Neural cell (in vitro differentiated cells): ENCODE data around the gene ZNF613.

Experiments
- EP300 ChIP-seq: fragments of 450-650 bp; conservative IDR thresholded peaks from 2 replicates; pipeline ENCODE4 v1.6.1; 2014; ENCODE audit warnings: antibody characterized with exemption, mild to moderate bottlenecking, moderate library complexity; ENCODE audit not compliant: poor library complexity, severe bottlenecking
- EZH2 ChIP-seq: fragments of 200-600, 300-800 bp; shearing (Covaris generic), sonication (generic); IDR thresholded peaks from 2 replicates; pipeline ENCODE4 v1.6.1; 2014; ENCODE audit warnings: antibody characterized with exemption, low read length, borderline replicate concordance, mild to moderate bottlenecking; ENCODE audit not compliant: insufficient read depth, poor library complexity, severe bottlenecking
- POLR2AphosphoS5 ChIP-seq: IDR thresholded peaks from 2 replicates; pipeline ENCODE4 v1.6.1; 2012
- RAD21 ChIP-seq: fragments of 450-650 bp; conservative IDR thresholded peaks from 2 replicates; pipeline ENCODE4 v1.6.1; 2014; ENCODE audit warnings: antibody characterized with exemption, mild to moderate bottlenecking, moderate library complexity
- SMC3 ChIP-seq: fragments of 450-650 bp; conservative IDR thresholded peaks from 2 replicates; pipeline ENCODE4 v1.6.1; 2014; ENCODE audit warnings: antibody characterized with exemption, mild to moderate bottlenecking, moderate library complexity; ENCODE audit not compliant: poor library complexity
- TF ChIP-seq, protein P1 (sequence below): fragments of 450-650 bp; IDR thresholded peaks from 2 replicates; pipeline ENCODE4 v1.5.1; 2014; ENCODE audit warnings: antibody characterized with exemption, mild to moderate bottlenecking, moderate library complexity; ENCODE audit not compliant: poor library complexity, severe bottlenecking
- TF ChIP-seq, protein P2 (sequence below): IDR thresholded peaks from 2 replicates; pipeline ENCODE4 v1.6.1; 2012; ENCODE audit warnings: borderline replicate concordance

DNA sequence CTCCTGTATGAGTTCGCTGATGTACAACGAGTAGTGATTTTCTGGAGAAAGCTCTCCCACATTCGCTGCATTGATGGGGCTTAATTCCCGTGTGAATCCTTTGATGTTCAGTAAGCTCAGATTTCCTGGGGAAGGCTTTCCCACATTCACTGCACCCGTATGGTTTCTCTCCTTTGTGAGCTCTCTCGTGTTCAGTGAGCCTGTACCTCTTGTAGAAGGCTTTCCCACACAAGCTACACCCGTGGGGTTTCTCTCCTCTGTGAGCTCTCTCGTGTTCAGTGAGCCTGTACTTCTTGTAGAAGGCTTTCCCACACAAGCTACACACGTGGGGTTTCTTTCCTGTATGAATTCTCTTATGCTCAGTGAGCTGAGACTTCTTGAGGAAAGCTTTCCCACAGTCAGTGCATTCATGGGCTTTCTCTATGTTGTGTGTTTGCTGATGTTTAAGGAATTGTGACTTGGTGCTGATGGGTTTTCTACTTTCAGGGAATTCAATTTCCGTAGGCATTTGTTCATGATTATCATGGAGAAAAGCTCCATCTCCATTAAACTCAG is 36.0 kb upstream of the ZNF613 start:
- TF ChIP-seq POLR2AphosphoS5: no peak
- TF ChIP-seq, protein P1, sequence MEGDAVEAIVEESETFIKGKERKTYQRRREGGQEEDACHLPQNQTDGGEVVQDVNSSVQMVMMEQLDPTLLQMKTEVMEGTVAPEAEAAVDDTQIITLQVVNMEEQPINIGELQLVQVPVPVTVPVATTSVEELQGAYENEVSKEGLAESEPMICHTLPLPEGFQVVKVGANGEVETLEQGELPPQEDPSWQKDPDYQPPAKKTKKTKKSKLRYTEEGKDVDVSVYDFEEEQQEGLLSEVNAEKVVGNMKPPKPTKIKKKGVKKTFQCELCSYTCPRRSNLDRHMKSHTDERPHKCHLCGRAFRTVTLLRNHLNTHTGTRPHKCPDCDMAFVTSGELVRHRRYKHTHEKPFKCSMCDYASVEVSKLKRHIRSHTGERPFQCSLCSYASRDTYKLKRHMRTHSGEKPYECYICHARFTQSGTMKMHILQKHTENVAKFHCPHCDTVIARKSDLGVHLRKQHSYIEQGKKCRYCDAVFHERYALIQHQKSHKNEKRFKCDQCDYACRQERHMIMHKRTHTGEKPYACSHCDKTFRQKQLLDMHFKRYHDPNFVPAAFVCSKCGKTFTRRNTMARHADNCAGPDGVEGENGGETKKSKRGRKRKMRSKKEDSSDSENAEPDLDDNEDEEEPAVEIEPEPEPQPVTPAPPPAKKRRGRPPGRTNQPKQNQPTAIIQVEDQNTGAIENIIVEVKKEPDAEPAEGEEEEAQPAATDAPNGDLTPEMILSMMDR: no peak
- TF ChIP-seq, protein P2, sequence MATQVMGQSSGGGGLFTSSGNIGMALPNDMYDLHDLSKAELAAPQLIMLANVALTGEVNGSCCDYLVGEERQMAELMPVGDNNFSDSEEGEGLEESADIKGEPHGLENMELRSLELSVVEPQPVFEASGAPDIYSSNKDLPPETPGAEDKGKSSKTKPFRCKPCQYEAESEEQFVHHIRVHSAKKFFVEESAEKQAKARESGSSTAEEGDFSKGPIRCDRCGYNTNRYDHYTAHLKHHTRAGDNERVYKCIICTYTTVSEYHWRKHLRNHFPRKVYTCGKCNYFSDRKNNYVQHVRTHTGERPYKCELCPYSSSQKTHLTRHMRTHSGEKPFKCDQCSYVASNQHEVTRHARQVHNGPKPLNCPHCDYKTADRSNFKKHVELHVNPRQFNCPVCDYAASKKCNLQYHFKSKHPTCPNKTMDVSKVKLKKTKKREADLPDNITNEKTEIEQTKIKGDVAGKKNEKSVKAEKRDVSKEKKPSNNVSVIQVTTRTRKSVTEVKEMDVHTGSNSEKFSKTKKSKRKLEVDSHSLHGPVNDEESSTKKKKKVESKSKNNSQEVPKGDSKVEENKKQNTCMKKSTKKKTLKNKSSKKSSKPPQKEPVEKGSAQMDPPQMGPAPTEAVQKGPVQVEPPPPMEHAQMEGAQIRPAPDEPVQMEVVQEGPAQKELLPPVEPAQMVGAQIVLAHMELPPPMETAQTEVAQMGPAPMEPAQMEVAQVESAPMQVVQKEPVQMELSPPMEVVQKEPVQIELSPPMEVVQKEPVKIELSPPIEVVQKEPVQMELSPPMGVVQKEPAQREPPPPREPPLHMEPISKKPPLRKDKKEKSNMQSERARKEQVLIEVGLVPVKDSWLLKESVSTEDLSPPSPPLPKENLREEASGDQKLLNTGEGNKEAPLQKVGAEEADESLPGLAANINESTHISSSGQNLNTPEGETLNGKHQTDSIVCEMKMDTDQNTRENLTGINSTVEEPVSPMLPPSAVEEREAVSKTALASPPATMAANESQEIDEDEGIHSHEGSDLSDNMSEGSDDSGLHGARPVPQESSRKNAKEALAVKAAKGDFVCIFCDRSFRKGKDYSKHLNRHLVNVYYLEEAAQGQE: no peak
- TF ChIP-seq EZH2: no peak
- TF ChIP-seq SMC3: no peak
- TF ChIP-seq RAD21: no peak
- no peak for TF ChIP-seq EP300
